H1 (cell line): ENCODE data around the gene NAV2. TPM values are rescaled to one million over a fixed set of nuclear protein-coding genes. Genes with fewer than 3 reads are reported as not detected.

ENCODE experiments used
- CTCF ChIA-PET: fragments of 300-600 bp; sonication (Branson Sonifier 250); formaldehyde crosslinking; loops from one replicate; lab custom pipeline; 2021; ENCODE audit not compliant: partially characterized antibody; lab: Charles Lee
- POLR2A ChIA-PET: fragments of 300-600 bp; sonication (Branson Sonifier 250); formaldehyde crosslinking; loops from one replicate; lab custom pipeline; 2021; ENCODE audit warnings: inconsistent platforms; ENCODE audit not compliant: partially characterized antibody; lab: Charles Lee
- DNase-seq, 2 experiments: peaks; one replicate each; pipeline versions ENCODE4 v3.0.0 to v3.0.0-alpha.2; 2010 to 2022; ENCODE audit warnings: low spot score in 2 of 2, low read depth in 1 of 2, mixed read lengths in 1 of 2
- FAIRE-seq: peaks from 2 replicates; lab custom pipeline; 2011; peaks lifted over from hg19 to GRCh38; lab: Jason Lieb, UNC
- H2AFZ ChIP-seq: 2 replicates; pipeline ENCODE4 v1.8.1; 2012; ENCODE audit warnings: low read length, inconsistent platforms
- H2AK5ac ChIP-seq: 2 replicates; pipeline ENCODE4 v1.6.1; 2013; ENCODE audit warnings: low read depth, low read length
- H2BK120ac ChIP-seq: replicated peaks from 2 replicates; pipeline ENCODE3; 2013; ENCODE audit warnings: low read depth, low read length, inconsistent platforms
- H2BK12ac ChIP-seq: 2 replicates; pipeline ENCODE4 v1.6.1; 2013; ENCODE audit warnings: low read depth, low read length
- H2BK15ac ChIP-seq: 2 replicates; pipeline ENCODE4 v1.6.1; 2013; ENCODE audit warnings: low read length
- H2BK20ac ChIP-seq: 2 replicates; pipeline ENCODE4 v1.6.1; 2013; ENCODE audit warnings: low read length
- H2BK5ac ChIP-seq: 2 replicates; pipeline ENCODE4 v1.6.1; 2013; ENCODE audit warnings: low read depth, low read length
- H3K14ac ChIP-seq: 2 replicates; pipeline ENCODE4 v1.6.1; 2013; ENCODE audit warnings: inconsistent platforms; ENCODE audit not compliant: insufficient read length
- H3K18ac ChIP-seq: 2 replicates; pipeline ENCODE4 v1.6.1; 2013; ENCODE audit warnings: low read length; ENCODE audit errors: extremely low read depth
- H3K23ac ChIP-seq: 2 replicates; pipeline ENCODE4 v1.6.1; 2013; ENCODE audit warnings: inconsistent platforms; ENCODE audit not compliant: insufficient read length
- H3K23me2 ChIP-seq: 2 replicates; pipeline ENCODE4 v1.6.1; 2013; ENCODE audit warnings: low read depth, low read length
- H3K27ac ChIP-seq: 2 replicates; pipeline ENCODE4 v1.6.1; 2011; ENCODE audit warnings: low read depth, low read length, inconsistent platforms
- H3K27me3 ChIP-seq, 4 experiments: replicated peaks in 1 of 4; 1 replicate in 1 of 4; 2 replicates in 3 of 4; pipeline versions ENCODE4 v1.6.1 to v1.8.1; 2011 to 2013; ENCODE audit warnings: low read length in 3 of 4, mild to moderate bottlenecking in 3 of 4, inconsistent platforms in 2 of 4, mixed read lengths in 2 of 4, moderate library complexity in 1 of 4; ENCODE audit not compliant: control insufficient read depth in 3 of 4, insufficient read depth in 3 of 4; ENCODE audit errors: extremely low read depth in 1 of 4
- H3K36me3 ChIP-seq, 4 experiments: 2 replicates each; pipeline versions ENCODE4 v1.6.1 to v1.8.1; 2011 to 2013; ENCODE audit warnings: mild to moderate bottlenecking in 4 of 4, low read length in 3 of 4, moderate library complexity in 2 of 4, control low read depth in 1 of 4, inconsistent platforms in 1 of 4; ENCODE audit not compliant: insufficient read depth in 4 of 4, control insufficient read depth in 2 of 4
- H3K4ac ChIP-seq: replicated peaks from 2 replicates; pipeline ENCODE3; 2013; ENCODE audit warnings: low read length, low read depth, mixed read lengths, inconsistent platforms; ENCODE audit not compliant: insufficient read length
- H3K4me1 ChIP-seq, 4 experiments: replicated peaks in 1 of 4; 1 replicate in 1 of 4; 2 replicates in 3 of 4; pipeline versions ENCODE4 v1.6.1 to v1.8.1; 2011 to 2013; ENCODE audit warnings: low read length in 3 of 4, inconsistent platforms in 2 of 4, mixed read lengths in 1 of 4; ENCODE audit not compliant: insufficient read depth in 4 of 4, control insufficient read depth in 3 of 4
- H3K4me2 ChIP-seq, 2 experiments: 2 replicates each; pipeline versions ENCODE4 v1.6.1 to v1.8.1; 2011 to 2013; ENCODE audit warnings: low read depth in 2 of 2, low read length in 2 of 2, control low read depth in 1 of 2, inconsistent platforms in 1 of 2, mild to moderate bottlenecking in 1 of 2; ENCODE audit not compliant: insufficient read depth in 1 of 2
- H3K4me3 ChIP-seq, 4 experiments: fragments of 200-600, 300-600 bp in 1 of 4; sonication (generic), shearing (Covaris generic), sonication (Bioruptor Twin) in 1 of 4; 2 replicates each; pipeline versions ENCODE4 v1.5.1 to v1.8.1; 2011 to 2016; ENCODE audit warnings: low read length in 4 of 4, low read depth in 3 of 4, control low read depth in 2 of 4, inconsistent platforms in 2 of 4, mild to moderate bottlenecking in 2 of 4, mixed read lengths in 1 of 4, moderate library complexity in 1 of 4; ENCODE audit not compliant: insufficient read depth in 2 of 4; ENCODE audit errors: extremely low read depth in 1 of 4
- H3K56ac ChIP-seq: replicated peaks from 2 replicates; pipeline ENCODE3; 2013; ENCODE audit warnings: low read depth, mild to moderate bottlenecking, mixed read lengths, low read length, inconsistent platforms; ENCODE audit not compliant: insufficient read length
- H3K79me1 ChIP-seq: 2 replicates; pipeline ENCODE4 v1.6.1; 2013; ENCODE audit warnings: low read depth, low read length, control low read depth
- H3K79me2 ChIP-seq, 2 experiments: 2 replicates each; pipeline versions ENCODE4 v1.6.1 to v1.8.1; 2012 to 2013; ENCODE audit warnings: low read length in 2 of 2, mild to moderate bottlenecking in 2 of 2, inconsistent platforms in 1 of 2; ENCODE audit not compliant: insufficient read depth in 2 of 2, control insufficient read depth in 1 of 2
- H3K9ac ChIP-seq, 4 experiments: replicated peaks in 1 of 4; 1 replicate in 1 of 4; 2 replicates in 3 of 4; pipeline versions ENCODE4 v1.6.1 to v1.8.1; 2011 to 2013; ENCODE audit warnings: low read depth in 3 of 4, low read length in 3 of 4, control low read depth in 2 of 4, mild to moderate bottlenecking in 2 of 4, moderate library complexity in 2 of 4, inconsistent platforms in 1 of 4; ENCODE audit errors: extremely low read depth in 1 of 4
- H3K9me3 ChIP-seq, 2 experiments: 2 replicates each; pipeline versions ENCODE4 v1.6.1 to v1.8.1; 2012 to 2013; ENCODE audit warnings: mild to moderate bottlenecking in 2 of 2, moderate library complexity in 2 of 2, control low read depth in 1 of 2, inconsistent platforms in 1 of 2, low read depth in 1 of 2, low read length in 1 of 2, mixed read lengths in 1 of 2; ENCODE audit not compliant: insufficient read depth in 2 of 2
- H4K20me1 ChIP-seq, 2 experiments: replicated peaks in 1 of 2; 2 replicates each; pipeline versions ENCODE3 to v1.8.1; 2011 to 2013; ENCODE audit warnings: inconsistent platforms in 2 of 2, low read length in 2 of 2, mild to moderate bottlenecking in 1 of 2; ENCODE audit not compliant: insufficient read depth in 2 of 2, control insufficient read depth in 1 of 2
- H4K5ac ChIP-seq: 2 replicates; pipeline ENCODE4 v1.6.1; 2013; ENCODE audit warnings: low read length, low read depth, mixed read lengths, inconsistent platforms; ENCODE audit not compliant: insufficient read length
- H4K8ac ChIP-seq: 2 replicates; pipeline ENCODE4 v1.8.0; 2013; ENCODE audit warnings: mild to moderate bottlenecking, moderate library complexity, low read length, inconsistent platforms; ENCODE audit not compliant: insufficient read depth; ENCODE audit errors: extremely low read depth
- H4K91ac ChIP-seq: replicated peaks from 2 replicates; pipeline ENCODE3; 2013; ENCODE audit warnings: low read length, mixed read lengths, inconsistent platforms; ENCODE audit not compliant: insufficient read length
- BRCA1 ChIP-seq: IDR thresholded peaks from 2 replicates; pipeline ENCODE4 v1.6.1; 2012; ENCODE audit warnings: low read depth, low read length, improper control_type of control experiment
- CHD2 ChIP-seq: IDR thresholded peaks from 2 replicates; pipeline ENCODE4 v1.6.1; 2012; ENCODE audit warnings: low read length, improper control_type of control experiment
- E2F6 ChIP-seq: IDR thresholded peaks from 2 replicates; pipeline ENCODE4 v1.6.1; 2012; ENCODE audit warnings: inconsistent platforms
- GABPA ChIP-seq: IDR thresholded peaks from 2 replicates; pipeline ENCODE4 v1.6.1; 2011; ENCODE audit warnings: mild to moderate bottlenecking, low read length, moderate library complexity, borderline replicate concordance; ENCODE audit not compliant: insufficient read depth
- KDM5A ChIP-seq: fragments of 200-600 bp; IDR thresholded peaks from 2 replicates; pipeline ENCODE4 v1.7.1; 2012; ENCODE audit warnings: mild to moderate bottlenecking, low read length, inconsistent platforms, mixed read lengths
- POLR2AphosphoS5 ChIP-seq: IDR thresholded peaks from 2 replicates; pipeline ENCODE4 v1.6.1; 2011; ENCODE audit warnings: low read depth, low read length
- RNF2 ChIP-seq: fragments of 200-900, 300-1000 bp; sonication (generic); IDR thresholded peaks from 2 replicates; pipeline ENCODE4 v1.7.1; 2016; ENCODE audit warnings: borderline replicate concordance, low read depth, mild to moderate bottlenecking, antibody characterized with exemption, low read length; ENCODE audit not compliant: poor library complexity, severe bottlenecking; ENCODE audit errors: missing control alignments
- RXRA ChIP-seq: IDR thresholded peaks from 2 replicates; pipeline ENCODE4 v1.6.1; 2011; ENCODE audit warnings: low read depth, mild to moderate bottlenecking, low read length, moderate library complexity; ENCODE audit not compliant: insufficient read depth
- SP1 ChIP-seq: IDR thresholded peaks from 2 replicates; pipeline ENCODE4 v1.6.1; 2011; ENCODE audit warnings: low read depth, low read length
- SP2 ChIP-seq: IDR thresholded peaks from 2 replicates; pipeline ENCODE4 v1.6.1; 2012; ENCODE audit warnings: mild to moderate bottlenecking, low read length, inconsistent platforms
- WGBS, 2 experiments: shearing (Covaris generic) in 1 of 2; methylation state at CpG; one replicate each; pipeline versions ENCODE4 v1.1.6 to v1.1.7; 2013 to 2015; ENCODE audit warnings: low lambda C conversion rate in 2 of 2, mixed read lengths in 2 of 2, inconsistent platforms in 1 of 2, low coverage in 1 of 2, missing lambda C conversion rate in 1 of 2; ENCODE audit not compliant: insufficient replicate concordance in 2 of 2, insufficient coverage in 1 of 2, insufficient read length in 1 of 2; ENCODE audit errors: extremely low coverage in 1 of 2, missing lambda C conversion rate in 1 of 2; 5-methylcytosine and 5-hydroxymethylcytosine counted together
- polyA plus RNA-seq, 7 experiments: library from polyadenylated mRNA; depleted of rRNA in 3 of 7; stranded (reverse) in 5 of 7; unstranded in 2 of 7; fragments of >200 nt in 5 of 7; fragments of 200-250 nt in 2 of 7; gene quantifications; 1 replicate in 5 of 7; 2 replicates in 1 of 7; 4 replicates in 1 of 7; pipeline versions ENCODE4 v1.2.1 to v1.2.3, GENCODE V29; 2011 to 2013; ENCODE audit warnings: missing spikeins in 2 of 7, mixed read lengths in 2 of 7
- total RNA-seq: library from RNA; stranded (reverse); fragmentation: NEBNext Ultra II Directional; extraction: Animal tissue kit (Norgen Biotek cat#: 25700); gene quantifications from 2 replicates; pipeline ENCODE4 v1.2.1, GENCODE V29; 2021

The NAV2 gene
- total and polyA plus RNA-seq, 2 of the 8 experiments (the other 6 are each of a cell fraction or from before 2014, with no cell fraction given) = 35.6 to 73.6 TPM

DNA sequence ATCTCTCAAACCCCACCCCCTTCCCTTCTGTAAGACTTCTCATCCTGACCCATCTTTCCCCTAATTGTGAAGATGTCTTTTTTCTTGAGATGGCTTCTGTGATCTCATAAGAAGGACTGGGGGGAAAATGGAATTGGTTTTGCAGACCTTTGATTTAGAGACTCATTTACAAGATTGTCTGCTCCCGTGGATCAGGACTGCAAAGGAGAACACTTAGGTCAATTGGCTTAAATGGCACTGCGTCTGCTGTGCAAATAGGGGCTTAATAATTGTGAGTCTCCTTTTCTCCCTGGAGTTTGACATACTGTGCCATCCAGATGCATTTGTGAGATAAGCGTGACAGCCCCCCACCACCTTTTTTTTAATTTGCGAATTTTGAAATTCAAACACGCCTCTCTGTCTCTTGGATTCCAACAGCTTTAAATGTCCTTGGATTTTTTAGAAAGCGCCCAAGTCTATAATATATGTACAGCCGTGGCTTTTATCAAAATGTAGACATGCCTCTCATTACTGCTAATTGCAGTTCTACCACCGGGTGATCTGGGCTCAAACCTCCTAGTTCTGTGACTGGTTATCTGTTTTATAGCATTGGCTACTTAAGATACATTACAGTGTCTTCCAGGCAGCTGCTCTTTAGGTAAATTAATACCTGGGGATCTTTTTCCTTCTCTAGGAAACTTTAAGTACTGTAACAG, 297.7 kb downstream of the NAV2 start:
- 79% methylated on average over 8 of the region's 8 CpGs; no CpG with 5 or more reads in 1 of the 2 experiments for WGBS, 2 experiments
- Histone ChIP-seq H4K20me1 (peaks cover 0 to 5% of the 10 kb centered on the region in 2 experiments), H3K27me3 (no peaks in the 10 kb centered on the region), H3K79me1 (no peaks in the 10 kb centered on the region), H3K4me3 (no peak overlapping the region), H4K8ac (no peak overlapping the region), H3K23ac (no peak overlapping the region), H3K18ac (no peak overlapping the region), H2BK12ac (no peak overlapping the region), H2BK15ac (no peak overlapping the region), H3K9me3 (no peaks in the 10 kb centered on the region), H2AFZ (no peak overlapping the region), H3K4me1 (peaks cover 0 to 13% (median 3%) of the 10 kb centered on the region in 4 experiments; a peak in 2 of 7 replicates), H3K14ac (no peak overlapping the region), H2AK5ac (no peak overlapping the region), H3K4ac (no peak overlapping the region), H3K79me2 (no peaks in the 10 kb centered on the region), H3K56ac (no peak overlapping the region), H2BK5ac (no peak overlapping the region), H3K23me2 (no peaks in the 10 kb centered on the region), H2BK20ac (no peak overlapping the region), H2BK120ac (no peak overlapping the region), H3K9ac (no peak overlapping the region; a peak in 1 of 7 replicates), H4K91ac (no peak overlapping the region), H3K36me3 (peaks cover 0 to 4% (median 0%) of the 10 kb centered on the region in 4 experiments; a peak in 1 of 8 replicates), H4K5ac (no peak overlapping the region), H3K4me2 (no peak overlapping the region), H3K27ac (no peak overlapping the region)
- no peak for TF ChIP-seq E2F6
- TF ChIP-seq GABPA = no peak
- no peak for TF ChIP-seq RXRA
- no peak for TF ChIP-seq RNF2
- TF ChIP-seq CHD2 = no peak
- TF ChIP-seq BRCA1 = no peak
- no peak for TF ChIP-seq SP1
- no peak for TF ChIP-seq KDM5A
- no peak for TF ChIP-seq SP2
- no peak for TF ChIP-seq POLR2AphosphoS5
- POLR2A ChIA-PET = interaction anchor here (1.2 kb wide), 1 partner anchor 10 kb away, joined by 3 read pairs; no protein-coding TSS in a partner anchor
- DNase-seq (no peak), FAIRE-seq (no peak)
- CTCF ChIA-PET = interaction anchor here (0.6 to 2.0 kb wide), 8 partner anchors 8 to 601 kb away, joined by 3 to 7 read pairs (median 4); no protein-coding TSS in a partner anchor
